Measurements from ENCODE around the gene PEX3.

The PEX3 gene

DNA sequence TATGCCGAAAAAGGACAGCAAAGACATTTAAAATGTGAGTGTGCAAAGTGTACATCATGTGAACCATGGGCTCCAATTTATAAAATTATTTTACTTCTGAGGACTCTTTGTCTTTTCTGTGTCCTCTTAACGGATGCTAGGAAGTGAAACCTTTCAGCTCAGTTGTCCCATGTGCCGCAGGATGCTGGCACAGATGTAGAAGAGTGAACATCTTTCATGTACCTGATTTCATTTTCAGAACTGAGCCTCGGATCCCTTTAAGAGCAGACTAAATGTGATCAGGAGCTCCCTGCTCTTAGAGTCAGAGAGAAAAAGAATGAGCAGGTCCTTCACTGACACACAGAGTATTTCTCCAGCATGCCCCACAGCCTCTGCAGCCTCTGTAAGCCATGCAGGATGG, 88.5 kb downstream of the PEX3 start:
- no peak for DNase-seq (ENCODE audit: low spot score)

DNA sequence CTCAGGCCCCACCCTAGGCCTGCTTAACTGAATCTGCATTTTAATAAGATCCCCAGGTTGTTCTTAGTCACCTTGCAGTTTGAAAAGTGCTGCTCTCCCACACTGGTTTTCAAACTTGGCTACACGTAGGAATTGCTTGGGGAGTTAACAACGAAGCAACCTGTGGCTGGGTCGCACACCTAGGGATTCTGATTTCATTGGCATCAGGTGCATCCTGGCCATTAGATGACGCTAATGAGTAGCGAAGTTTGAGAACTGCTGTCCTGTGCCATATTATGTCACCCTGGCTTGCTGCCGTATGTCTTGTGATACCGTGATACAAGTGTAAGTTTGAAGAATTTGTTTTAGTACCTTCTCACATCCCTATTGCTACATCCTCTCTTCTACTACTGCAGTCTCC, 89.1 kb downstream of the PEX3 start:
- no peak for DNase-seq (ENCODE audit: low spot score)

DNA sequence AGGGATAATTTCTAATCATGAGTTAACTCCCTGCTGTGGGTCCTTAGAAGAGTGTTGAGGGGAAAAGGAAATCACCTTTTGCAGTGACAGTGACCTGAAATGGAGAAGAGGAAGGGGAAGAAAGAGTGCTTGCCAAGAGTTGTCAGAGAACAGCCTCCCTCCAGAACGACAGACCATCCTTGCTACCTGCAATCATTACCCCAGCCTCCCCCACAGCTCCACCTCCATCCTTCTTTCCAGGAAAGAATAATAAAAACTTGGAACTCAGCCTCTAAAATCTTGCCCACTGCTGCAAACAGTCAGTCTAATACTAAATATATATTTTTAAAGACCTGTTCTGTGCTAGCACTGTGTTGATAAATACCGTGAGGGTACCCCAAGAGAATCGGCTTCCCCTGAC, 89.6 kb downstream of the PEX3 start:
- DNase-seq (ENCODE audit: low spot score): no peak
